Measurements from ENCODE around the gene SLC25A27.

The SLC25A27 gene

DNA sequence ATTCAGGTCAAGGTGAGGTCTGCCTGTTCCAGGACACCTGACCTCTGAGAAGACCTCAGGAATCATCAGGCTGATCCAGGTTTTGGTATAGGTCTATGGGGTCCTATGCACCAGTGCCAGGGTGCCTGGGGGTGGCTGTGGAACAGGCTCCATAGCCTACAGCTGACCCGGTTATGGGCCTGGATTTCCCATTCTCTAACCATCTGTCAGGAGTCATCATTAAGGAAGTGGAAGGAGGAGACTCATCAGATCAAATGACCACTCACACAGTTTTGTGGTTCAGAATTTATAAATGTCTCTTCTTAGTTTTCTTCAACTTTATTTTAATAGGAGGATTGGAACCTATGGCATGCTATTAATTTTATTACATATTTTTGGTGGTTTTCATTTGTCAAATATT, 67.6 kb downstream of the SLC25A27 start:
- no peak for DNase-seq
